ENCODE measurements around the gene RAP2A.

The RAP2A gene

GRCh38 chr13:97495678-97496077, 61.7 kb downstream of the RAP2A start:
- no peak for DNase-seq (ENCODE audit: low spot score)

DNA sequence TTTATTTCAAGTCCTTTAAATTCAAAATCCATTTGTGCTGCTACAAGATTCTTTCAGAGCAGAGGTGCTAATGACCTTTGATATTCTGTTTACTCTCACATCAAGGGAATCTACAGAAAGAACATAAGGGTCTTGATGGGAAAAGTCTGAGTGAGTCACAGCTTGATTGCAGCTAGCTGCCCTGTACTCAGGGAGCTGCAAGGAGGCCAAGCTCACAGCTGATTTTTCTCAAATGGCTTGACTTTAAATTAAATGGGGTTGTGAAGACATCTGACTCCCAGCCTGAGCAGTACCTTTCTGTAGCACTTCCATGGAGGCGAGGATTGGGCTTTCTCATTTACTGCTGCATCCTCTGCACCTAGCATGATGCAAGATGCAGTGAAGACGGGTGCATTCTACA, 62.5 kb downstream of the RAP2A start:
- no peak for DNase-seq (ENCODE audit: low spot score)

DNA sequence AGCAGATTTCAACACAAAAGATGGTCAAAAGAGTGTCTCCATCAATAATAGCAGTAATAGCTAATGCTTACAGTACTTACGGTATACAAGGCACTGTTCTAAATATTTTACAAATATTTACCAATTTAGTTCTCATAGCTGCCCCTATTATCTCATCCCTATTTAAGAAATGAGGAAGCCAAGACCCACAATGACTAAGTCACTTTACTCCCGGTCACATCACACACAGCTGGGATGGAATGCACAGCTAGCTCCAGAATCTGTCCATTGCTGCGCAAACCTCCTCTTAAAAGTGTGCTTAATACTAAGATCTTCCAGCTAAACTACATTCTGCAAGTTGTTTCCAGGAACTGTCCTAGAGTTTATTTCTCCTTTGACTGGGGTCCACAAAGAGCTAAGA, 63.4 kb downstream of the RAP2A start:
- DNase-seq (ENCODE audit: low spot score) = no peak

GRCh38 chr13:97498419-97498818, 64.5 kb downstream of the RAP2A start:
- DNase-seq (ENCODE audit: low spot score) = no peak

DNA sequence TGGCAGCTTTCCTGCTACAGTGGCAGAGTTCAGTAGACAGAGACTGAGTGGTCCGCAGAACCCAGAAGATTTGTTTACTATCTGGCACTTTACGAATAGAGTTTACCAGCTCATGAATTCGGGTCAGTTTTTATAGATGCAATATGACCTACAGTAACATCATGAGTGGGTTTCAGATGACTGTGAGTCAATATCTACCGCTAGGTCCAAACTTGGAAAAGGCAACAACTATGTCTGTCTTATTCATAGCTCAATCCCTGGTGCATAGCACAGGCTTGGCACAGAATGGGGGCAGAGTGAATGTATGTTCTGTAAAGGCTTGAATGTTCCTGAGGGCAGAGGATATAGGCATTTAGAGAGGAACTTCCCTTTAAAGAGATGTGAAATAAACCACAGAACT, 65.2 kb downstream of the RAP2A start:
- no peak for DNase-seq (ENCODE audit: low spot score)

DNA sequence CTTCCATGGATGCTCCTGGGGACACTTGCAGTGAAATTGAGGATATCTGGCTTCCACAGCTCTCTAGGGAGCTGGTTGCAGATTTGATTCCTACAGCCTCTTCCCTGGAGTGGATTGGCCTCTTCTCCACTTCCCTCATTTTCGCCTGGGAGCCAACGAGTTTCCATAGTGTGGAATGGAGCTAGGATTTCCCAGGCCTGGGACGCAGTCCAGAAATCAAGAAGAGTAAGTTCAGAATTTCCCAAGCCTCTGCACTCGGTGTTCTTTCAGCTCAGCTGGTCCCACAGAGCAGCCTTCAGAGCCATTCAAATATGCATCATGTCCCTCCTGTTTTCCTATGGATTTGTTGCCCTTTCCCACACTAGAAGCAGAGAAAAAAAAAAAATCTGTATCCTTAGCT, 68.2 kb downstream of the RAP2A start:
- DNase-seq (ENCODE audit: low spot score) = no peak

DNA sequence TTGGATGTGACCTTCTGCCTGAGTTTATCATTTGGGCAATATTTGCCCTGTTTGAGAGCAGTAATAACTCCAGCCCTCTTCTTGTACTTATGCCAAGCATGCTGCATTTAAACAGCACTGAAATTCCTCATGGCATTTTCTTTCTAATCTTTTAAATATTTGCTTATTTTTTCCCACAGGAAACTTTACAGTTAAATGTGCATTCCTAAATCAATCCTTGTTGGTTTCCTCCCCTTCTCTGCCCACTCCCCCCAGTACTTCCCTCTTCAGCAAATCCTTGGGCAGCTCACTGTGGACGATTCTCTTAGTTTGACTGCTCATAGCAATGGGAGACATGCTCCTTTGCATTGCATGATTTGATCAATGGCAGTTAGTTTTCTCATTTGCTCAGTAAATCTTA, 68.7 kb downstream of the RAP2A start:
- DNase-seq (ENCODE audit: low spot score) = no peak

GRCh38 chr13:97505017-97505416, 71.0 kb downstream of the RAP2A start:
- DNase-seq (ENCODE audit: low spot score) = no peak

DNA sequence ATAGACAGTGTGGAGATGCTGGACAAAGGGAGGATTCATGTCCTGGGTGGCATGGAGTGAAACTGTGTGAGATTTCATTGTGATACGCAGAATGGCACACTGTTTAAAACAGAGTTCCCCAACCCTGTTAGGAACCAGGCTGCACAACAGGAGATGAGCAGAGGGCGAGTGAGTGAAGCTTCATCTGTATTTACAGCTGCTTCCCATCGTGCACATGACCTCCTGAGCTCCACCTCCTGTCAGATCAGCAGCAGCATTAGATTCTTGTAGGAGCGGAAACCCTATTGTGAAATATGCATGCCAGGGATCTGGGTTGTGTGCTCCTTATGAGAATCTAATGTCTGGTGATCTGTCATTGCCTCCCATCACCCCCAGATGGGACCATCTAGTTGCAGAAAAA, 72.5 kb downstream of the RAP2A start:
- no peak for DNase-seq (ENCODE audit: low spot score)

DNA sequence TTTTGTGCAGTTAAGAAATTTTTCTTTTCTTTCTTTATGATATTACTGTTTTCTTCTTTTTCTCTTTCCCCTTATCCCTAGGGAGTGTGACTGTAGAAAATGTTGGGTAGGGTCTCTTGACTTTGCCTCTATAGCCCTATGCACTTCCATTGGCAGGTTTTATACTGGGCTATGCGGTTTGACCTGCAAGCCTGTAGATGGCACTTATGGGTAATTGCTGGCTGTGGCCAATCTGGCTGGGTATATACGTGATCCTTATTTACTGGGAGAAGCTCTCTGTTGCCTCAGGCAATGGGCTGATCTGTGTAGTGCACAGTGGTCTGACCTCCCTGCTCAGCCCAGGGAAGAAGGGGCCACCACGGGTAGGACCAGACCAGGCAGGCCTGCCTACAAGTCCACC, 78.8 kb downstream of the RAP2A start:
- DNase-seq (ENCODE audit: low spot score) = no peak

DNA sequence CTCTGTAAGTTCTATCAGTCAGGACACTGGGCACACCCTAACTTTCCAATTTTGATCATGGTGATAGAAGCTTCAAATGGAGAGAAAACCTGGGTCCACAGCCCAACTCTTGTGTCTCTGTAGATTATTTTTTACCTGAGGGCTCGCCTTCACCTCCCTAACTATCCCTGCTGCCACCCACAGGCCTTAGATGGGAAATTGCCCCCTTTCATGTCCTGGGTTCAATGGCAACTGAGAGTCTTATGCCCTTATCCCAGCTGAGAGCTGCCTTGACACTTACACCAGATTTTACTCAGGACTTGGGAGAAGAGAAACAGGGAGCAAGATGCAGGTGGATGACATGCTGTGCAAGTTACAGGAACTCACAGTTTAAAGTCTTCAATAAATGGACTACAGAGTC, 81.7 kb downstream of the RAP2A start:
- no peak for DNase-seq (ENCODE audit: low spot score)

DNA sequence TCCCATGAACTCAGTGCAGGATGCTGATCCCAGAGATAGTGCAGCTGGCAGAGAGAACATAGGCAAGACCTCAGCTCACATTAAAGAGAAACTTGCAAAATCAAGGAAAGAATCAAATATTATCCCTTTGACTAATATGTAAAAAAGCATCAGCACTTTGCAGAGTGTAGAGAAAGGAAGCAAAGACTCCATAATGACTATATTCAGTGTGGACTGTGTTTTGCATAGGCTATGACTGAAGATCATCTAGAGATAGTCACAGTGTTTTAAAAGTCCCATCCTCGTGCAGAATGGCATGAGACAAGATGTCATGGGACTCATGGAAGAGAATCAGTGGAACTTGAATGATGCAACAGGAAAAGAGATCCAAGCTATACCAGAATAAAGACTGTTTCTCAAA, 84.0 kb downstream of the RAP2A start:
- no peak for DNase-seq (ENCODE audit: low spot score)
